ENCODE data around the gene SNX10.

Gene SNX10

GRCh38 chr7:26305090-26305868 lies 13.6 kb downstream of the SNX10 start:
- no peak for DNase-seq

GRCh38 chr7:26305869-26306665 lies 14.4 kb downstream of the SNX10 start:
- DNase-seq: no peak

GRCh38 chr7:26306790-26307189 lies 15.1 kb downstream of the SNX10 start:
- no peak for DNase-seq

- DNase-seq: no peak
Observed at GRCh38 chr7:26307226-26307625, 15.6 kb downstream of the SNX10 start.

- no peak for DNase-seq
Observed at GRCh38 chr7:26307791-26308190, 16.1 kb downstream of the SNX10 start.

GRCh38 chr7:26308551-26308950 lies 16.9 kb downstream of the SNX10 start:
- no peak for DNase-seq

- no peak for DNase-seq
Observed at GRCh38 chr7:26309089-26309488, 17.4 kb downstream of the SNX10 start.

GRCh38 chr7:26311798-26312197 lies 20.1 kb downstream of the SNX10 start:
- no peak for DNase-seq

GRCh38 chr7:26317211-26317610 lies 25.5 kb downstream of the SNX10 start:
- no peak for DNase-seq

- DNase-seq: no peak
Observed at GRCh38 chr7:26318921-26319320, 27.3 kb downstream of the SNX10 start.

GRCh38 chr7:26319636-26320035 lies 28.0 kb downstream of the SNX10 start:
- DNase-seq: no peak

GRCh38 chr7:26320878-26321277 lies 29.2 kb downstream of the SNX10 start:
- no peak for DNase-seq

- no peak for DNase-seq
Observed at GRCh38 chr7:26321435-26321834, 29.8 kb downstream of the SNX10 start.

GRCh38 chr7:26326211-26326610 lies 34.5 kb downstream of the SNX10 start:
- no peak for DNase-seq

- no peak for DNase-seq
Observed at GRCh38 chr7:26328498-26329390, 37.1 kb downstream of the SNX10 start.

GRCh38 chr7:26329520-26330255 lies 38.0 kb downstream of the SNX10 start:
- DNase-seq: no peak

- DNase-seq: no peak
Observed at GRCh38 chr7:26331113-26331512, 39.5 kb downstream of the SNX10 start.

GRCh38 chr7:26331789-26332188 lies 40.1 kb downstream of the SNX10 start:
- DNase-seq: no peak

GRCh38 chr7:26332698-26333097 lies 41.0 kb downstream of the SNX10 start:
- DNase-seq: no peak

GRCh38 chr7:26334166-26334859 lies 42.7 kb downstream of the SNX10 start:
- no peak for DNase-seq

- DNase-seq: no peak
Observed at GRCh38 chr7:26337232-26337865, 45.7 kb downstream of the SNX10 start.

All from NCI-H748 treated with DMSO at 0.1 percent for 48 hours (cell line).